GM18508 (cell line): Measurements from ENCODE around the gene DNAH7.
"Not testable (repeated sequence)": the region's sequence is repeated elsewhere in the genome, so short reads cannot be mapped to it uniquely, and the experiment has no call there.

ENCODE experiments used
- ATAC-seq: cut with Tn5 transposase; IDR thresholded peaks from one replicate; pipeline ENCODE4 v1.9.1; 2021; ENCODE audit warnings: moderate number of reproducible peaks; ENCODE audit not compliant: insufficient read depth, unreplicated experiment

DNAH7 gene

GRCh38 chr2:195735347-195735746 is 333.3 kb downstream of the DNAH7 start:
- ATAC-seq, result no peak

- ATAC-seq, result no peak
These were observed 333.7 kb downstream of the DNAH7 start for GRCh38 chr2:195734931-195735330.

- ATAC-seq, result no peak
These were observed 334.2 kb downstream of the DNAH7 start for GRCh38 chr2:195734395-195734794.

GRCh38 chr2:195733831-195734230 is 334.8 kb downstream of the DNAH7 start:
- no peak for ATAC-seq

DNA sequence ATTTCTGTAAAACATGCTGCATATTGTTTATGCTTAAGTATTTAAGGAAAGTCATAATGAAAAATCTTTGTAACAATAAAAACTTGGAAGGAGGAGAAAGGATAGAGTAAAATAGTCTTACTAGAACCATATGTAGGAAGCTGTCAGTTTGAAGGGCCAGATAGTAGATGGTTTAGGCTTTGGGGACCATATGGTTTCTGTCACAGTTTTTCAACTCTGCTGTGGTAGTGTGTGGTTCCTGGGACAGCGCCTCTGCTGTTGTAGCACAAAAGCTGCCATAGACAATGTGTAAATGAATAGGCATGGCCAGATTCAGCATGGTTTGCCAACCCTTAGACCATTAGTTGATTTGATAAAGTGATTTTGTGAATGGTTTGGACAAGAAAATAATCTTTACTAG is 336.1 kb downstream of the DNAH7 start:
- no peak for ATAC-seq

GRCh38 chr2:195730912-195731311 is 337.7 kb downstream of the DNAH7 start:
- ATAC-seq, result no peak

- no peak for ATAC-seq
These were observed 341.5 kb downstream of the DNAH7 start for GRCh38 chr2:195727106-195727505.

GRCh38 chr2:195722075-195722474 is 346.6 kb downstream of the DNAH7 start:
- no peak for ATAC-seq

DNA sequence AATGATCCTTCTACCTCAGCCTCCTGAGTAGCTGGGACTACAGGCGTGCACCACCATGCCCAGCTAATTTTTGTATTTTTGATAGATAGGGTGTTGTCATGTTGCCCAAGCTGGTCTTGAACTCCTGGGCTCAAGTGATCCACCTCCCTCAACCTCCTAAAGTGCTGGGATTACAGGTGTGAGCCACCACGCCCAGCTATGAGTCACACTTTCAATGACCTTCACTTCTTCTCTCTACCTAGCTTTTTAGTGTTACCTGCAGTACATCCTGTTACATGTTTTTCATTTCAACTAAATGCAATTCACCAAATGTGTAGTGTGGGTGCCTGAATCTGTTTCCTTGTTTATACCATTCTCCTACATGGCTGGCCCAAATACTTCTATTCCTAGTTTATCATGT is 347.6 kb downstream of the DNAH7 start:
- no peak for ATAC-seq

DNA sequence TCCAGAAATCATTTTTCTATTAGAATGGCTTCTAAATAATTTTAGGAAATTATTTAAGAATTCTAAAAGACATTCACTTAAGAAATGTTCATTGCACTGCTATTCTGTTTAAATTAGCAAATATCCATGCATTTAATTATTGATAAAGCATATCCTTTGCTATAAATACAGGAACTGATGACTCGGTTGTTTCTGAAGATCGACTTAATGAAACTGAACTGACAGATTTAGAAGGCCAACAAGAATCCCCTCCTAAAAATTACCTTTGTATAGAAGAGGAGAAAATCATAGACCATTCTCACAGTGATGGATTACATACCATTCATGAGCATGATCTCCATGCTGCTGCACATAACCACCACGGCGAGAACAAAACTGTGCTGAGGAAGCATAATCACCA is 352.2 kb downstream of the DNAH7 start:
- ATAC-seq, result no peak

- peak; percentile 86 for ATAC-seq
These were observed 357.2 kb downstream of the DNAH7 start for GRCh38 chr2:195711478-195711877.

DNA sequence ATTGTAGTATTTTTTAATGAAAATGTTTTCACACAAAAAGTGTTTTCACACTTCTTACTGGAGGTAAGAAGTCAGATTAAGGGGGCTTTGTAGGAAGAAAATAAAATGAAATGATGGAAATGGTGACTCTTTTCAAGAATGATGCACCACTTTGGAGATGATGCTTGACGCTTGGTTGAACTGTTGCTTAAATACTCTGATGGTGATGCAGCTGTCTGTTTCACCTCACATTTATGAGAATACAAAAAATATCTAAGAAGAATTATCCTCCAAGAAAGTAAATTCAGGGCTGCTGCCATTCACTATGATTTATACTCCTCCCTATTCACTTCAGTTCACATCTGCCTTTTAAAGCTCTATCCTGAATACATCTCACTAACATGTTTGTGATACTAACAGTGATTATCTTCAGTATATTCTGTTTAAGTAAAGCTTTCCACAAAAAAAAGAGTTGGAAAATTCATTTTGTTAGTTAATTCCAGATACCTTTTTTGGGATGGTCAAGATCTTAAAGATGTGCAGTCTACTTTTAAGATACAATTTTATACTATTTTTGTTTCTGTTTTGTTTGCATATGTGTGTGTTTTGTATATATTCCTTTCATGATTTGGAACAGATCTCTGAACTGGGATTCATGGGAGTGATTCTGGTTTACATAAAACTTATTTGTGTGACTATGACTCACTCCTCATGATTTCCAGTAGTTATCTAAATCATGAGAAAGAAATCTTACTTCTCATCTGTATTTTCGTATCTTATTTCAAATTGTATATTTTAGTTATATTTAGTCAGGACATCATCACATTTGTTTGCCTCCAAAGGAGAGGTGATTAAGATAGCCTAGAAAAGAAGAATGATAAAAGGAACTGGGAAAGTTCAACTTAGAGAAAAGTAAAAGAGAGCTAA is 358.5 kb downstream of the DNAH7 start:
- ATAC-seq, result no peak

DNA sequence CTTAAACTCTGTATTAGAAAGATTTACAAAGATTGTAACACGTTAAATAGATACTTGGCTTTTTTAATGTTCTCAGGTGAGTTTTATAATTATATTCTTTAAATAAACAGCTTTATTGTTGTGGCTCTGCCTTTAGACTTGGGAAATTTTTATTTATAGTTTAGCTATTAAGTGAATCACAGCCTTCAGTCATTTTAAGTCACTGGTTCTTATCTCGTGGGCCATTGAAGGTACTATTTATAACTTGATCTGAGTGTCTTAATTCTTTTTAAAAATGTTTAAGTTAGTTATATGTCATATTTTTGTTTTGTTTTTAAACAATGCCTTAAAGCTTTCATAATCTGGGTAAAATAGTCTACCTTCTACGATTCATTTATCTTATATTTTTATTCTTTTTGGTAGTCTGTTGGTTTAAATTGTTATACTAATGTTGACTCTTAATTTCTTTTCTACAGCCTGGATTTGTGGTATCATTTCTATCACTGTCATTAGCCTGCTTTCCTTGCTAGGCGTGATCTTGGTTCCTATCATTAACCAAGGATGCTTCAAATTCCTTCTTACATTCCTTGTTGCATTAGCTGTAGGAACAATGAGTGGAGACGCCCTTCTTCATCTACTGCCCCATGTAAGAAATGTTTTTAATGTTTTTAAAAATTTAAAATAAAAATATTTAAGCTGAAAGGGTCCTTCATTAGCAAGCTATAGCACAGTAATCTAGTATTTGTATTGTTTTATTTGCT is 362.3 kb downstream of the DNAH7 start:
- ATAC-seq, result no peak

GRCh38 chr2:195700480-195700879 is 368.2 kb downstream of the DNAH7 start:
- no peak for ATAC-seq

DNA sequence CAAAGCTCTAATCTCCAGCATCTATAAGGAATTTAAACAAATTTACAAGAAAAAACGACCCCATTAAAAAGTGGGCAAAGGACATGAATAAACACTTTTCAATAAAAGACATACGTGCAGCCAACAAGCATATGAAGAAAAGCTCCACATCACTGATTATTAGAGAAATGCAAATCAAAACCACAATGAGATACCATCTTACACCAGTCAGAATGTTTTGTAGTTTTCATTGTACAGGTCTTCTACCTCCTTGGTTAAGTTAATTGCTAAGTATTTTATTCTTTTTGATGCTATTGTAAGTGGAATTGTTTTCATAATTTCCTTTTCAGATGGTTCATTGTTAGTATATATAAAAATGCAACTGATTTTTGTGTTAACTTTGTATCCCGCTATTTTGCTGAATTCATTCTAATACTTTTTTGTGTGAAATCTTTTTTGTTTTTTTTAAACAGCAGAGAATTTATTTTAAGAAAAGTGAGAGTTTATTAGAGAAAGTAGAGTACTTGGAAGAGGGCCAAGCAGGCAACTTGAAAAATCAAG is 370.9 kb downstream of the DNAH7 start:
- peak; percentile 51 for ATAC-seq

DNA sequence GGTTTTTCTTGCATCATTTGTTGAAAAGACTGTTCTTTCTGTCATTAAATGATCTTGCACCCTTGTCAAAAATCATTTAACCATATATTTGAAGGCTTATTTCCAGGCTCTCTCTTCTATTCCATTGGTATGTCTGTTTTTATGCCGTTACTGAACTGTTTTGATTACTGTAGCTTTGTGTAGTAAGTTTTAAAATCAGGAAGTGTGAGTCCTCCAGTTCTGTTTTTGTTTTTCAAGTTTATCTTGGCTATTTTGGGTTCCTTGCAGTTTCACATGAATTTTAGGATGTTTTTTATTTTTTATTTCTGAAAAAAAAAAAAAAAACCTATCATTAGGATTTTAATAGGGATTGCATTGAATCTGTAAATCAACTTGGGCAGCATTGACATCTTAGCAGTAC is 372.6 kb downstream of the DNAH7 start:
- no peak for ATAC-seq

GRCh38 chr2:195695002-195695631 is 373.5 kb downstream of the DNAH7 start:
- no peak for ATAC-seq

DNA sequence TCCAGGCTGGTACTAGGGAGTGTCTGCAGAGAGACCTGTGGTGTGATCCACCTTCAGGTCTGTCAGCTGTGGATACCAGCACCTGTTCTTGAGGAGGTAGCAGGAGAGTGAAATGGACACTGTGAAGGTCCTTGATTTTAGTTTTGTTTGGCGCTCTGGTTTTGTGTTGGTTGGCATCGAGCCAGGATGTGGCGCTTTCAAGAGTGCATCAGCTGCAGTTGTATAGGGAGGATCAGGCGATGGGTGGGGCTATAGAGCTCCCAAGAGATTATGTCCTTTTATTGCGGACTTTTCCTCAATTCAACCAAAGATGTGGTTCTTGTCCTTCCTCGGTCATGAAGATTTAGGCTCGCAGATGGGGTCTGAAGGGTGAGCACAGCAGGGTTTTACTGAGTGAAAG is 374.1 kb downstream of the DNAH7 start:
- no peak for ATAC-seq

DNA sequence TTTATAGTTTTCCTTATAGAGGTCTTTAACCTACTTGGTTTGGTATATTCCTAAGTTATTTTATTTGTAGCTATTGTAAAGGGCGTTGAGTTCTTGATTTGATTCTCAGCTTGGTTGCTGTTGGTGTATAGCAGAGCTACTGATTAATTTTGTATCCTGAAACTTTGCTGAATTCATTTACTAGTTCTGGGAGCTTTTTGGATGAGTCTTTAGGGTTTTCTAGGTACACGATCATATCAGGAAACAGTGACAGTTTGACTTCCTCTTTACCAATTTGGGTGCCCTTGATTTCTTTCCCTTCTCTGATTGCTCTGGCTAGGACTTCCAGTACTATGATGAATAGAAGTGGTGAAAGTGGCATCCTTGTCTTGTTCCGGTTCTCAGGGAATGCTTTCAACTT is 376.1 kb downstream of the DNAH7 start:
- ATAC-seq, result not testable (repeated sequence)
